HG03103 (cell line): ENCODE results near the gene SNRNP25.
A peak's percentile ranks its signal among the peaks of the same experiment; 100 is the strongest.

Experiments
- ATAC-seq: cut with Tn5 transposase; IDR thresholded peaks from one replicate; pipeline ENCODE4 v1.9.1; 2021; ENCODE audit warnings: low read depth; ENCODE audit not compliant: unreplicated experiment

The SNRNP25 gene

GRCh38 chr16:62283-62967 is 8.8 kb downstream of the SNRNP25 start:
- ATAC-seq = no peak

DNA sequence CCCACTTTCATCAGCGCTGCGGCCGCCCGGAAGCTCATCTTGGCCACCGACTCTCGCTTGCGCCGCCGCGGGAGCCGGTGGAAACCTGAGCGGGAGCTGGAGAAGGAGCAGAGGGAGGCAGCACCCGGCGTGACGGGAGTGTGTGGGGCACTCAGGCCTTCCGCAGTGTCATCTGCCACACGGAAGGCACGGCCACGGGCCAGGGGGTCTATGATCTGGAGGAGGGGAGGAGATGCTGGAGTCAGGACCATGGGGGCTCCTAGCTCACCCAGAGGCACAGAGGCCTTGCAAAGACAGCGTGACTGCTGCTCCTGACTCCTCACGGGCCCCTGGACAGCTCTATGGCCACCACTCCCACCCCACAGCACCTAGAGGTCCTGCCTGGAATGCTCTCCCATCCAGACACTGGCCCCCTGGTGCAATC is 9.4 kb downstream of the SNRNP25 start:
- ATAC-seq = no peak

- ATAC-seq = no peak
These were observed 9.8 kb downstream of the SNRNP25 start for GRCh38 chr16:63466-63865.

- no peak for ATAC-seq
These were observed 10.6 kb downstream of the SNRNP25 start for GRCh38 chr16:63998-64913.

DNA sequence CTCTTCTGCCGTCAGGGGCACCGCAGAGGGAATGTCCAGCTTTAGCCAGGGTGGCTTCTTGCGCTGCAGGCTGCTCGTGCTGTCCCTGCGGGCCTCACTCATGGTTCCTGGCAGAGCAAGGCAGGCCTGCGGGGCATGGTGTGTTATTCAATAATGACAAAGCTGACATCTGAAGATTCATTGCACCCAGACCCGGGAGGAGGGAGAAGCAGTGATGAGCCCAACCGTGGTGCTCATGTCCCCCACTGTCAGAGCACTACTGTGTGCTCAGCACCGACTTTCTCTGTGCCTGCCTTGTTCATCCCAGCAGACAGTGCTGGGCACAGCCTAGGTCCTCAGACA is 11.3 kb downstream of the SNRNP25 start:
- ATAC-seq = no peak

DNA sequence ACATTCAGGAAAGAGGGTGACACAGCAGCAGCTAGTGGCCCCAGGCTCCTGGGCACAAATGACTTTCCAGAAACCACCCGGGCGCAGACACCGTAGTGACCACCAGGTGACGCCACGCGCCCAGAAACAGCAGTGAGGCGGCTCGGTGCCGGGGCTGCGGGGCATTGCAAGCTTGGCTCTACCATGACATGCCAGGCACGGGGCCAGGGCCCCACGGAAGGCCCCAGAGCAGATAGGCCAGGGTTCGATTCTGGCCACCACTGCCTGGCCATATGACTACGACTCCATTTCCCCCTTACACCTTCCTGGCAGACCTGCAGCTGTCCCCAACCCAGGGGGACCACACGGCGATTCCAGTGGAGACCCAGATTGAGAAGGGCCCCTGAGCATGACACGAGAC is 12.1 kb downstream of the SNRNP25 start:
- ATAC-seq = peak; percentile 46

DNA sequence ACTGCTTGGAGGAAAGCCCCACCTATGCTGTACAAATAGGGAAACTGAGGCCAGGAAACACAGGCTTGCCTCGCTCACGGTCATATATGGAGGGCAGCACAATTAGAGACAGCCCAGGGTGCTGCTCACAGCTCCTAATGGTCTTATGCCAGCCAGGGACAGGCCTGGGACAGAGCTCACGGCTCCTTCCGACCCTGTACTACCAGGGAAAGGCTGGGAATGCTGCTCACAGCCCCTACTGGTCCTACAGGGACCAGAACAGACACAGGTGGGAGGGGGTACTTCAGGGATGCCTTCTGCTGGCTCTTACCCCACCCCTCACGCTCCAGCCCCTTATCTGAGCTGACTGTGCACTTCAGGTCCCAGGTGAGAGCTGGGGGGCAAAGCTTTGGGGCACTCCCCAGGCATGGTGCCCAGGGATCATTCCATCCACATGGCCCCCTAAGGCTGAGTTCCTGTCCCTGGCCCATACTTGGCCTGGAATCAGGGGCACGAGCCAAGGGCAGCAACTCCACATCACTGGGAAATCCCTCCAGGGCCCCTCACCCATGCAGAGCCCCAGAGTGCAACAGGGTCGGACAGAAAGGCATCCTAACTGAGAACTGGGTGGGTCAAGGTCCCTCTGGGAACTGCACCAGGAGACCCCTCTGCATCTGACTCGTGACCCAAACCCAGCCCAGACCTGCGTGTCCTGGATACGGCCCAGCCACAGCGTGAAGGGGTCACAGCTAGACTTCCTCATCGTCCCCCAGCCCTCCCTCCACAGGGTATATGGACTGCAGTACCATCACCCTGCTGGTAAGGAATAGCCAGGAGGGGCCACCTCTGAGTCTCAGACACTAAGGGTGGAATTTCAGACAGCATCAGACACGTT is 12.9 kb downstream of the SNRNP25 start:
- ATAC-seq = no peak

GRCh38 chr16:67183-67791 is 13.7 kb downstream of the SNRNP25 start:
- ATAC-seq = no peak

GRCh38 chr16:67884-68789 is 14.5 kb downstream of the SNRNP25 start:
- no peak for ATAC-seq

DNA sequence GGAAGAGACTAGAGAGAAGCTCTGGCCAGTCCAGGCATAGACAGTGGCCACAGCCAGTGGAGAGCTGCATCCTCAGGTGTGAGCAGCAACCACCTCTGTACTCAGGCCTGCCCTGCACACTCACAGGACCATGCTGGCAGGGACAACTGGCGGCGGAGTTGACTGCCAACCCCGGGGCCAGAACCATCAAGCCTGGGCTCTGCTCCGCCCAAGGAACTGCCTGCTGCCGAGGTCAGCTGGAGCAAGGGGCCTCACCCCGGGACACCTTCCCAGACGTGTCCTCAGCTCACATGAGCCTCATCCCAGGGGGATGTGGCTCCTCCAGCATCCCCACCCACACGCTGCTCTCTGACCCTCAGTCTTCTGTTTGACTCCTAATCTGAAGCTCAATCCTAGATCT is 15.6 kb downstream of the SNRNP25 start:
- ATAC-seq = no peak

DNA sequence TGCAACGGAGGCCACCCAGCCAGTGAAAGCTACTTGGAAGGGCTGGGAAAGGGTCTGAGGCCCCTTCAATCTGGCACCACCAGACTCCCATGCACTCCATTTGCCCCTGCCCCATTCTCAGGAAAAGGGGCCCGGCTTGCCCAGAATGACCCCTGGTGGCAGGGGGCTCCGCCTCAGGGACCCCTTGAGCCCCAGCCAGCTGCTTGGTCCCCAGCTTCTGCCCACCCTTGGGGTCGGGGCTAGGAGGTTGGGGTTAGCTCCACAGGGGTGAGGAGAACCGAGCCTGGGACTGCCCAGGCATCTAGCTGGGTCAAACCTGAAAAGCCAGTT is 17.5 kb downstream of the SNRNP25 start:
- no peak for ATAC-seq

- ATAC-seq = no peak
These were observed 18.1 kb downstream of the SNRNP25 start for GRCh38 chr16:71540-72401.

DNA sequence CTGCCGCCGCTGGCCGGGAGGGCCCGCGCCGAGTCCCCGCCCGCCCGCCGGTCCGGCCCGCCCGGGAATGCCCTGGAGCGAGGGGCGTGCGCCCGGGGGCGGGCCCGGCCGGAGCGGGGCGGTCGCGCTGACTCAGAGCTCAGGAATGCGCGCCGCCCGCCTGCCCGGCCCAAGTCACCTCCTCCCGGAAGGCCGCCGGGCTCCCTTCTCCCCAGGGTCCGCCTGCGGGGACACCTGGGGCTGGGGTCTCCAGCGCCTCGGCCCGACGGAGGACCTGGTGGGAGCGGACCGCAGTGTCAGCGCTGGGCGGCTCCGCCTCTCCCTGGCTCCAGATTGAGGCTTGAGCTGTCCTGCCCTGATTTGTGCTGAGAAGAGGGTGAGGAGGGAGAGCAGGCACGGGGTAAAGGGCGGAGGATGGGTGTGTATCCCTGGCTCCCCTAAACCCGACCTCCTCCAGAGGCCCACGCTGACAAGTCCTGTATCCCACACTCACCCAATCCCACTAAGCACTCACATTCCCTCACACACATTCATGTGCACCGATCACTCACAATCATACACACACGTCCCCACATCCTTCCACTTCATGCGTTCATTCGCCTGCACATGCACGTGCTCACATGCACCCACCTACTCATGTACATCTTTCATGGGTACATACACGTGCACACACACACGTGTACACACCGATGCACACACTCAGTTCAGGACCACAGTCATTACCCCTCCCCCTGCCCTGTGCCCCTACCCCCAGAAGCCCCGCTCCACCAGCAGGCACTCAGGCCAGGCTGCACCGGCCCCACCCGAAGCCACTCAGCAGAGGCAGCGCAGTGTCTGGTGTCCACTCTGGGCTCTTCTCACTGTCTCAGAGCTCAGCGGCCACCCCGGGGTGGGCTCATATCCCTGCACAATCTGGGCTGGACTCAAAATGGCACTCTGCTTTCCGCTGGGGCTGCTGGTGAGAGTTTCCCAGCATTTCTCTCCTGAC is 19.2 kb downstream of the SNRNP25 start, which contains the start of gene RHBDF1:
Gene RHBDF1 (minus strand): TSS at position 71 of the 988 bp plus-strand sequence. CDS start 7,616 bp downstream, outside the sequence.
- ATAC-seq = no peak

GRCh38 chr16:74051-74746 is 20.6 kb downstream of the SNRNP25 start:
- ATAC-seq = no peak

DNA sequence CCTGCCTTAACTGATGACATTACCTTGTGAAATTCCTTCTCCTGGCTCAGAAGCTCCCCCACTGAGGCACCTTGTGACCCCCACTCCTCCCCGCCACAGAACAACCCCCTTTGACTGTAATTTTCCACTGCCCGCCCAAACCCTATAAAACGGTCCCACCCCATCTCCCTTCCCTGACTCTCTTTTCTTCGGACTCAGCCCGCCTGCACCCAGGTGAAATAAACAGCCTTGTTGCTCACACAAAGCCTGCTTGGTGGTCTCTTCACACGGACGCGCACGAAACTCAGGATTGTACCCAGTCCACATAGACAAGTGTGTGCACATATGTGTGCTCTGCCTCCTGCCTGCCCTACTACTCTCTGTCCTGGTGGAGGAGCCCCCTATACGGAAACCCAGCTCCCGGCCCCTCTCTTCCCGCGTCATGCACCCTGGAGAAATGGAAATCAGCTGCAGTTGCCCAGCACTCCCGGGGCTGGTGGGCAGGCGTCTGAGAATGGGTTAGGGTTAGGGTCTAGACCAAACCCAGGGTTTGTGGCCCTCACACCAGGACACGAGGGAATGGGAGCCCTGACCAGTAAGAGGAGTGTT is 21.2 kb downstream of the SNRNP25 start:
- no peak for ATAC-seq
